HG02970 (cell line): Measurements from ENCODE around the gene DLGAP1.
"Not testable (repeated sequence)": the region's sequence is repeated elsewhere in the genome, so short reads cannot be mapped to it uniquely, and the experiment has no call there.

ENCODE experiments used
- ATAC-seq: cut with Tn5 transposase; IDR thresholded peaks from one replicate; pipeline ENCODE4 v1.9.1; 2021; ENCODE audit warnings: mild to moderate bottlenecking, moderate library complexity, moderate number of reproducible peaks; ENCODE audit not compliant: unreplicated experiment, low FRiP score

Gene DLGAP1

DNA sequence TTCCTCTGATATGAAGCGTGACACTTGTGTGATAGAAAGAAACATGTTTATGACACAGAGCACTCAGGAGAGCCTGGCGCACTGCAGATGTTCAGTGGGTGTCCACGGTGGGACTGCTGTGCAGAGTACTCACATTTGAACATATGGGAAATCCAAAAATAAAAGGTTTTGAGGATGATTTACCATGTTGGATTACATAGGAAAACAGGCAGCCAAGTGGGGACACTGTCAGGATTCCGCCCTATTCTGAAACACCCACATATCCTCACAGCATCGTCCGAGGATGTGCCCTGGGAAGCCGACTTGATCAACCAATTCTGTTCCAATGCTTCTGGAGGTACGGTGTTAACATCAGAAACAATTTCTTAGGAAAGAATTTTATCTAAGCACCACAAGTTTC lies 741.4 kb downstream of the DLGAP1 start:
- ATAC-seq, result no peak

DNA sequence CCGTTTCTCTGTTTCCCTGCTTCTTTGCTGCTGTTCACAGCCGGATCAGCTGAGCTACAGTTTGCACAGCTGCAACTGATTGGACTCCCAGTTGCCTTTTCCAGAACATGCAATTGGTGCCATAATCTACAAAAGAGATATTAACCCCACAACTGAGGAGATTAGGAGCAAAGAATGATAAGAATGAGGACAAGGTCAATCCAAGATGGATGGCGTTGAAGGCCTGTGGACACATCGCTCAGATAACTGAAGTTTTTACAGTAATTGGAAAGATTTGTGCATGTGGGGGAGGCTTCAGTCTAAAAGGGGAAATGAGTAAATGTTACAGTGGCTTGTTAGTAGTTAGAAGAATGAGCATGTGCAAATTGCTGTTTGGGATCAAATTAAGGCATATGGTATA lies 741.9 kb downstream of the DLGAP1 start:
- no peak for ATAC-seq

DNA sequence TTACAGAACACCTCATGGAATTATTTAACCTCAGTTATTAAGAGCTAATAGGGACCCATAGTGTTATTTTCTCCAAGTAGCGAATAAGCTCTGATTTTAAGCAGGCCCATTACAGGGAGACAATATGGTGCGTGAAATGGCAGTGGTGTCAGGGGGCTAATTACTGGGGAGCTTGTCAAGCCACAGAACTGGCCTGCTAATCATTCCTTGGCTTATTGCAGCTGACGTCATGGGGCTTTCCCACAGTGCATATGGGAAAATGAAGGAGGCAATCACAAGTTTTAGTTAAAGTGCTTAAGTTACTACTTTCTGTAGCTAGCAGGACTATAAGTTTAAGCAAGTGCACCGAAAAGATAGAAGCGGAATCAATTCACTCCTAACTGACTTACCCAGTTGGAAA lies 742.6 kb downstream of the DLGAP1 start:
- ATAC-seq, result no peak

DNA sequence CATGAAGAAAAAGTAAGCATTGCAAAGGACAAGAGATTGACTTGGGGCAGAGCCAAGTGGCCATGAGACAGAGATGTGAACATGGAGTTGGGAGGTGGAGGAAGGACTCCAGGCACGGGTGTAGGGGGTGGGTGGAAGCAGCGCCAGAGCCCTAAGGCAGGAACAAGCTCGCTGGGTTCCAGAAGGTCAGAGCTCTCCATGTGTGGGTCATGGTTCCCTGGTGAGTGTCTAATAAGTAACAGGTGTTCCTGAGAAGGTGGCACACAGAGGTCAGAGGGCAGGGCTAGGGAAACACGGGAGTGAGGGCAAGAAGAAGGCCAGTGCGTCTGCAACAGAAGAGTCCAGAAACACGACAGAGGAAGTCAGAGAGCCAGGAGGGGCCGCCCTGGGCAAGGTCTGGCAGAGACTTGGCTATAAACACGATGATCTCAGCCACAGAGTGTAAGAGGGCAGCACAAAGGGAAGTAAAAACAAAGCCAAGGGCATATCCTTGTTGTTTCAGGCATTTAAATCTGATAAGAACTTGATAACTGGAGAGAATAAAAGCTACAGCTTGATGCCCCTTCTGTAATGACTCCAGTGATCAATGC lies 744.3 kb downstream of the DLGAP1 start:
- ATAC-seq, result no peak

DNA sequence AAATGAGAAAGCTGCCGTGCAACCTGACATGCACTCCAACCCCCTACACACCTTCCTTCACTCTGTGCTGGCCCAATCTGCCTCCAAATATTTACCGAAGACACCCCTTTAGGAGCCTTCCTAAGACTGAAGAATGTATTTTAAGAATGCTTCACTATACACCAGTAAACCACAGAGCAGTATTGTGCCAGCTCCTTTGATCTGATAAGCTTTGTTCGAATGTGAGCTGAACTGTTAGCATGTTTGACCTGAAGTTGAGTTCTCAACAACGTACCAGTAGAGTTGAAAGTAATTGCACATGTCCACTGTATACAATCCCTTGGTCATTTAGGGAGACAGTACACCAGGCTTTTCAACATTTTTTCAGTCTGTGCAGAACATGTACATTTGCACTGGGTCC lies 745.9 kb downstream of the DLGAP1 start:
- no peak for ATAC-seq

DNA sequence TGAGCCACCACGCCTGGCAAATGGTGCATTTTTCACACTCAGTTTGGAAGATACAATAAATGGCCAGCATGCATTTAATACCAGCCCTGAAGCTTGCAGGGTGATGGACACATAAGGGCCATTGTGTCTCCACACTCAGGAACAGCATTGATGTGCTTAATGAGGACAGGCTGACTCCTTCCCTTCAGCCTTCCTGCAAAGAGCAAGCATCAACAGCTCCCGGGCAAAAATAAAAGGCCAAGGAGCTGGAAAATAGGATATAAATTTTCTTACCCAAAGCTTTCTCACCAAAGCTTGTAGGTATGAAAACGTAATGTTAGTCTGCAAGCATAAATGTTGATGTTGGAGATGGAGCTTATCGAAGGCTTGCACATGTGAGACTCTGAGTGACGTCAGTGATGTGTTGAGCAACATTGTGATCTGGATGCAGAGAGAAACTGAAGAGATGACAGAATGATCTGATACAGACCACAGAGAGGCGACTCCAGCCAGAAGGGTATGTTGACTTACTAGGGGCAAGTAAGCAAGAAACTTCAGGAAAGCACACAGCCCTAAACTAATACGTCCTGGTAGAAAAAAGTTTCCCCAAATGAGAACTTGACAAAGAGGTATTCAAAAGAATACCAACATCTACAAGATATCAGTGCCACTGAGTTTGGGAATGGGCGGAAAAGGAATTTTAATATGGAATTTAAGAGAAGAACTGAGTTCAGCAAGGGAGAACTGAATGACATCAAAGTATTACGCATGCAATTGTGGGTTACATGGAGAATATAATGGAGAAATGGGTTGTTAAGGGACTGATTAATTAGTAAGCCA lies 748.6 kb downstream of the DLGAP1 start:
- no peak for ATAC-seq

DNA sequence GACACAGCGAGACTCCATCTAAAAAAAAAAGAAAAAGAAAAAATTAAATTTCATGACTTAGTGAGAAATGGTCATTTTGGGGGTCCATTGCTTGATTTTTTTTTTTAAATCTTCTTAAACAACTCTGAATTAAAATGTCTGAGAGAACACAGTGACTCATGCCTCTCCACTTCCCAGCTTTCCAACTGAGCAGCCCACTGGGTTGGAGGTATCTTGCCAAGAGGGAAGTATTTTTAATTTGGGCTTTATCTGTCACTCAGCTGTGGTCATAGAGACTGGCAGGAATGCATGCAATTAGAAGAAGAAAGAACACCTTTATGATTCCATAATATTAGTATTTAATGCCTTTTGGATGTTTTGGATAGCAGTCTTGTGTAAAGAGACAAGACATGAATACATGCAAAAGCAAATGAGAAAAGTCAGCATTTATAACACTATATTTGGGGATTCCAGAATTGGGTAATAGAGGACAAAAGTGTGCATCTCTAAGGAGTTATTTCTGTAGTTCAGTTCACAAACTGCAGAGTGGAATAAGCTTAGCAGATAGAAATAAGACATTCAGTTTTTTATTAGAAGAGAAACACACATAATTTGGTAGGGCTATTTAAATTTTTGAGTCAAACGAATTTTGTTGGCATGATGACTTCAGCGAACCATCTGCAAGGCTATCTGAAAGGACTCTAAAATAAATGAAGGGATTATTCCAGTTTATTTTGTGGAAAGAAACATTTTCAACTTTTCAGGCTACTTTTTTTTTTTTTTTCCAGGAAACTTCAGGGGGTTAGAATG lies 750.4 kb downstream of the DLGAP1 start:
- no peak for ATAC-seq

DNA sequence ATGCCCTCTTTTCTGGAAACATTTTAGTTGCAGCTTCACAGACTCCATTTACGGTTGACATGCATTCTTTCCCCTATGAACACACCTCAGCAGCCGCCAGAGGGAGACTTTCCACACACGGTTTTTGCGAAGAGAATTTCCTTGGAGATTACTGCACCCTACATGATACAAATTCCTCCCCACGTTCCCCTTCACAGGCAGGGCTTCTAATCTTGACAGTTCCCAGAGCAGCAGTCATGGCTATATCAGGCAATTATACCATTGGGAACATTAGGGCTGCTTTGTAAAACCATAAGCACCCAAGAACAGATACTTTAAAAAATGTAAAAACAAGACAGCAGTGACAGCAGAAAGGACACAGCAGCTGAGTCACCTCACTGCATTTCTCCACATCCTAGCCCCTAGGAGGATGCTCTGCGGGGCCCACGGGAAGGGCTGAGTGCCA lies 751.4 kb downstream of the DLGAP1 start:
- ATAC-seq, result no peak

DNA sequence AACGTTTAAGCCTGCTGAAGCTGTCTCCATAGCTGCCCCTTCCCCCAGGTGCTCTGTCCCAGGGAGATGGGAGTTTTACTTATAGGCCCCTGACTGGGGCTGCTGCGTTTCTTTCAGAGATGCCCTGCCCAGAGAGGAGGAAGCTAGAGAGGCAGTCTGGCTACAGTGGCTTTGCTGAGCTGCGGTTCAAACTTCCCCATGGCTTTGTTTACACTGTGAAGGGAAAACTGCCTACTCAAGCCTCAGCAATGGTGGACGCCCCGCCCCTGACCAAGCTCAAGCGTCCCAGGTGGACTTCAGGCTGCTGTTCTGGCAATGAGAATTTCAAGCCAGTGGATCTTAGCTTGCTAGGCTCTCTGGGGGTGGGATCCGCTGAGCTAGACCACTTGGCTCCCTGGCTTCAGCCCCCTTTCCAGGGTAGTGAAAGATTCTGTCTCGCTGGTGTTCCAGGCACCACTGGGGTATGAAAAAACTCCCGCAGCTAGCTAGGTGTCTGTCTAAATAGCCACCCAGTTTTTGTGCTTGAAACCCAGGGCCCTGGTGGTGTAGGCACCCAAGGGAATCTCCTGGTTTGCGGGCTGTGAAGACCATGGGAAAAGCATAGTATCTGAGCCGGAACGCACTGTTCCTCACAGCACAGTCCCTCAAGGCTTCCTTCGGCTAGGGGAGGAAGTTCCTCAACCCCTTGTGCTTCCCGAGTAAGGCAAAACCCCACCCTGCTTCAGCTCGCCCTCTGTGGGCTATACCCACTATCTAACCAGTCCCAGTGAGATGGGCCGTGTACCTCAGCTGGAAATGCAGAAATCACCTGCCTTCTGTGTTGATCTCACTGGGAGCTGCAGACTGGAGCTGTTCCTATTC lies 755.2 kb downstream of the DLGAP1 start:
- not testable (repeated sequence) for ATAC-seq

DNA sequence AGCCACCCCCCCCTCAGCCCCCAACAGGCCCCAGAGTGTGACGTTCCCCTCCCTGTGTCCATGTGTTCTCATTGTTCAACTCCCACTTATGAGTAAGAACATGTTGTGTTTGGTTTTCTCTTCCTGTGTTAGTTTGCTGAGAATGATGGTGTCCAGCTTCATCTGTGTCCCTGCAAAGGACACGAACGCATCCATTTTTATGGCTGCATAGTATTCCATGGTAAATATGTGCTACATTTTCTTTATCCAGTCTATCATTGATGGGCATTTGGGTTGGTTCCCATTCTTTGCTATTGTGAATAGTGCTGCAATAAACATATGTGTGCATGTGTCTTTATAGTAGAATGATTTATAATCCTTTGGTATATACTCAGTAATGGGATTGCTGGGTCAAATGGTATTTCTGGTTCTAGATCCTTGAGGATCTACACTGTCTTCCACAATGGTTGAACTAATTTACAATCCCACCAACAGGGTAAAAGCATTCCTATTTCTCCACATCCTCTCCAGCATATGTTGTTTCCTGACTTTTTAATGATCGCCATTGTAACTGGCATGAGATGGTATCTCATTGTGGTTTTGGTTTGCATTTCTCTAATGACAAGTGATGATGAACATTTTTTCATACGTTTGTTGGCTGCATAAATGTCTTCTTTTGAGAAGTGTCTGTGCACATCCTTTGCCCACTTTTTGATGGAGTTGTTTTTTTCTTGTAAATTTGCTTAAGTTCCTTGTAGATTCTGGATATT lies 760.9 kb downstream of the DLGAP1 start:
- ATAC-seq, result not testable (repeated sequence)

DNA sequence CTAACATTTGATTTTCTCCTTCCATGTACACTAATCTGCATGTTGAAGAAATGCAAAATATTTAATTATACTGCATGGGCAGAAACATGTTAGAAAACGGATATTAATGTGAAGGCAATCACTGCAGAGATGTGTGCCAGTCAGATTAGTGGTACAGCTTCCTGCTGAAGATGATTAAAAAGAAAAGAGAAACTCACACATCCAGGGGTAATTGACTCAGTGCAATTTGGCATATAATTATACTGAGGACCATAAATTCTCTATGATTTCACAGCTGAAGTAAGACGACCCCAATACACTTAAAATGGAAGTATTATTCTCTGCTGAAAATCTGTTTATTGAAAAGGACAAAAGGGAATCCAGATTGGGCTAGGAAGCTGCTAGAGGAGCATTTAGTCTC lies 761.7 kb downstream of the DLGAP1 start:
- ATAC-seq, result no peak

DNA sequence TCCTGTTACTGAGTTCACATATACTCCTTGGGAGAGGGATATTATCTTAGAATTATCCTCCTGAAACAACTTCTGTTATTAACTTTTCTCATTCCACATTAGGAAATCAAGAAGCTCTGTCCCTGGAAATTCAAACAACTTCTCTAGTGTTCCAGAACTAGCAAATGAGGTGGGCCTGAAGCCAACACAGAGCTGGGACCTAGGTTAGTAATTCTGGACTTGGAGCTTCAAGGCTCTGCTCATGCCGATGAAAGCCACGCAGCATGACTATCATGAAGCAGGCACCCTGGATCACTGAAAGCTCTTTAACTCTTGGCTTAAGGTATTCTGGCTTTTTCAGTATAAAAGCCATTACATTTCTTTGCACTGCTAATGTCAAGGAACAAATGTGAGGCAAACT lies 762.4 kb downstream of the DLGAP1 start:
- no peak for ATAC-seq

DNA sequence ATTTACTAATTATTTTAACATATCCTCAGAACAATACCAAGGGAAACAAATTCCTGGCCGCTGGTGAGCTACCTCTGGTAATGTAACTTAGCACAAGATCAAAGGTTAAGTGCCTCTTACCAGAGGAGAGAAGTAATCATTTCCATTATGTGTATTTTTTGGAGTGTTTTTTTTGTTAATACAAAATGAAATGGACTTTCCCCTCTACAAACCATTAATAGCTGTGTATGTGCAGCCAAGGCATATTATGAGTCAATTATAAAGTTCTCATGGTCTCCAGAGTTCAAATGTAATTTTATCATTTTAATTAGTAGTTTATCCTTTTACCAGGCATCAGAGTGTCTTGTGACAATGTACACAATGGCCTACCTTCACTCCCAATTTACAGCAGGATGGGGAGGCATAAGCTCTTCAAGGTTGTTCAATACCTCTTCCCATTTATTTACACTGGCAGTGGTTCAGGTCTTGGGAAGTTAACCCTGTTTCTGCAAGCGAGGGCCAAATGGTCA lies 762.9 kb downstream of the DLGAP1 start:
- no peak for ATAC-seq

DNA sequence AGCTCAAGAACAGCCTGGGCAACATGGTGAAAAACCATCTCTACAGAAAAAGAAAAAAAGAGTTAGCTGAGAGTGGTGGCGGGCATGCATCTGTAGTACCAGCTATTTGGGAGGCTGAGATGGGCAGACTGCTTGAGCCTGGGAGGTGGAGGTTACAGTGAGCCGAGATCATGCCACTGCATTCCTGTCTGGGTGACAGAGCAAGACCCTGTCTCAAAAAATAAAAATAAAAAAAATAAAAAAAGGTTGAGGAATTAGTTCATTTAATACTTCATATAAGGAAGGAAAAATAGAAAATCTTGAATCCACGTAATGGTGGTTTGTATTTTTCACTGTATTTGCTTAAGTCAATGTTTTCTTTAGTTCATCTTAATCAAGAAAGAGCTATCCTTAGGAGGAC lies 763.4 kb downstream of the DLGAP1 start:
- no peak for ATAC-seq

DNA sequence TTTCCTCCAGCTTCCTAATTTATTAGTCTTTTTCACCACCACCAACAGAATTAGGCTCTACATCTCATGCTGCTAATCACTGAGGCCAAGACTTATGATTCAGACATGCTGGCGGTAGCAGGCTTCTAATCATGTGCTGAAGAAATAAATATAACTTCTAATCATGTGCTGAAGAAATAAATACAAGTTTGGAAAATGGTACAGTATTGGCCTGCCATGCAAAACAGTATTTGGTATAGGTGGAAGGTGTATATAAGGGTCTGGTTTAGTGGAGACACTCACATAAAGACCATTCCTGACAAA lies 764.4 kb downstream of the DLGAP1 start:
- no peak for ATAC-seq

DNA sequence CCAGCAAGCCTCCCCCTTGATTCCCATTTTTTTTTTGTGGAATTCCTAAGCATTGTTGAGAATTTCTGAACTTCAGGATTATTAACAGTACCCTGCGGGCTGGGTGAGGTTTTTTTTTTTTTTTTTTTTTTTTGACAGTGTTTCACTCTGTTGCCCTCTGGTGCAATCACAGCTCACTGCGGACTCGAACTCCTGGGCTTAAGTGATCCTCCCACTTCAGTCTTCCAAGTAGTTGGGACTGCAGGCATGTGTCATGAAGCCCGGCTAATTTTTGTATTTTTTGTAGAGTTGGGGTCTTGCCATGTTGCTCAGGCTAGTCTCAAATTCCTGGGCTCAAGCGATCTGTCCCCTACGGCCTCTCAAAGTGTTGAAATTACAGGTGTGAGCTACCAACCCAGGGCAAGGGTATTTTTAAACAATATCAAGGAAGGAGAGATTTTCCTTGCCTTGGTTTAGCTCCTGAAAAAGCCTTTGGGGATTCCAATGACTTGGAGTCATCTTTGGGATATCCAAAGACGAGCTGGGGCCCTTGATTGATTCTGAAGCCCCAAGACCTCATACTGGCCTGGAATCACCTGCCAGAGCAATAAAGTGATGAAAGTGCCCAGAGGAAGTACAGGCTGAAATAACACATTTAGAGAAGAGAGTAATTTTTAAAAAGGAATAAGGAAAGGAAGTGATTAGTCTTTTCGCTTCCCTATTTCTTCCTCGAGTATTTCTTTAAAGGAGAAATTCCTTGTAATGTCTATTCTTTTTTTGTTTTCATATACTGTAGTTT lies 764.9 kb downstream of the DLGAP1 start:
- no peak for ATAC-seq

DNA sequence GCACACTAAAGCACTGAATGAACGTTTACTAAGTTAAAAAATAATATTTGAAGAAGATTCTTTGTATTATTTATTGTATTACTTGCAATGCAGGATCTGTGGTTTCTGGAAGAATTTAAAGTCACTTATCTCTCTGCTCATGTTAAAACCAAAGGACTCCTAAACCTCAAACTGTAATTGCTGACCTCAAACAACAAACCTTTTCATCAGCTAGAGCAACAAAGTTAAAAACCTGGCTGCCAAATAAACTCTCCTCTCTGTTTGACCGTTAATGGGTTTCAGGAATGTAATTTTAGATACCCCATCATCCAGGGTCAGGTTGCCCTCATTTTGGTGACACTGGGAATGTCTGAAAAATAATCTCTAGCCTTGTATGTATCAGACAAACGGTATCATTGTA lies 766.0 kb downstream of the DLGAP1 start:
- ATAC-seq, result no peak

DNA sequence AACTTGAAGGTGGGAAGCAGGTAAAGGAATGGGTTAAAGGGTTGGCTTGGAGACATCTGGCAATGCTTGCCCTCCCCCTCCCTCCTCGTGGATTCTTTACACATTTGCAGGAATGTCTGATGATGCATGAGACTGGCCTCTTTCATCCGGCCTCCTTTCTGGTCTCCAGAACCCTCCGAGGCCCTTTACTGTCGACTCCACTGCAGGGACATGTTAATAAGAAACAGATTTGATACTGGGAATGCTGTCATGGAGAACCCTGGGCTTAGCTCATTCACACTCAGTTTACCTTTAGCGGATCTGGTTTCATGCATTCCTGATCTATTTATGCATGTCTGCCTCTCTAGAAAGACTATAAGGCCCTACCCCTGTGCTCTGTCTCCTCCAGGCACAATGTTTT lies 766.4 kb downstream of the DLGAP1 start:
- no peak for ATAC-seq

DNA sequence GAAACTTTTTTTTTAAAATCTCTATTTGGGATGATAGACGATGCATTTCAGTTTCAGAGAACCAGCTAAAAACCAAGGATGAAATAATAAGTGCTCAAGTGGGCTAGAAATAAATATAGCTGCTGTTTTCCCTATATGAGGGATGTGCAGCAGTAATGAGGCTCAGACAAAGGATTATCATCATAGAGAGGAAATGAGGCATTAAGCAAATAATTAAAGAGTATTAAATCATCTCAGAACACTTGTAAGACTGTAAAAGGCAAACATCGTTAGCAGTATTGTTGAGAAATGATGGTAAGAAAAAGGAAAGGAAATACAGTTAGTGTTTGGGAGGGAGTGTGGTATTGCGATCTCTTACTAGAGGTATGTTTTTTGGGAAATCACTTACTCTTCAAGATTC lies 771.6 kb downstream of the DLGAP1 start:
- ATAC-seq, result no peak
